Mucosa of stomach (tissue), 1 donor: Measurements from ENCODE around the gene PRICKLE2.

Experiments used
- H3K27me3 ChIP-seq: one replicate; pipeline ENCODE4 v1.7.0; 2013; ENCODE audit warnings: mild to moderate bottlenecking, low read length; ENCODE audit not compliant: control insufficient read depth, insufficient read depth
- H3K36me3 ChIP-seq: one replicate; pipeline ENCODE4 v1.7.0; 2013; ENCODE audit warnings: low read length; ENCODE audit not compliant: control insufficient read depth, insufficient read depth
- H3K4me1 ChIP-seq: one replicate; pipeline ENCODE4 v1.7.0; 2013; ENCODE audit warnings: mild to moderate bottlenecking, low read length; ENCODE audit not compliant: control insufficient read depth, insufficient read depth
- H3K4me3 ChIP-seq: one replicate; pipeline ENCODE4 v1.7.0; 2013; ENCODE audit warnings: low read length
- H3K9ac ChIP-seq: one replicate; pipeline ENCODE4 v1.7.0; 2013; ENCODE audit warnings: mild to moderate bottlenecking, low read length, moderate library complexity
- H3K9me3 ChIP-seq: one replicate; pipeline ENCODE4 v1.7.0; 2013; ENCODE audit warnings: mild to moderate bottlenecking, low read length, moderate library complexity; ENCODE audit not compliant: control insufficient read depth
- donor health status: Pancreatic carcinoma.

Gene PRICKLE2

GRCh38 chr3:64226730-64227129, 1.5 kb upstream of the PRICKLE2 start:
- H3K9ac ChIP-seq, result no peak overlapping the region
- H3K36me3 ChIP-seq, result no peaks in the 10 kb centered on the region
- H3K27me3 ChIP-seq, result no peaks in the 10 kb centered on the region
- no peaks in the 10 kb centered on the region for H3K9me3 ChIP-seq
- H3K4me1 ChIP-seq, result no peaks in the 10 kb centered on the region
- H3K4me3 ChIP-seq, result no peak overlapping the region

- H3K9me3 ChIP-seq, result no peaks in the 10 kb centered on the region
- no peaks in the 10 kb centered on the region for H3K4me1 ChIP-seq
- H3K4me3 ChIP-seq, result no peak overlapping the region
- no peaks in the 10 kb centered on the region for H3K36me3 ChIP-seq
- no peak overlapping the region for H3K9ac ChIP-seq
- H3K27me3 ChIP-seq, result no peaks in the 10 kb centered on the region
Observed at GRCh38 chr3:64225695-64226499, 631 bp upstream of the PRICKLE2 start.

GRCh38 chr3:64223791-64224745, 1.2 kb downstream of the PRICKLE2 start:
- H3K9me3 ChIP-seq, result no peaks in the 10 kb centered on the region
- no peak overlapping the region for H3K9ac ChIP-seq
- H3K4me3 ChIP-seq, result no peak overlapping the region
- H3K27me3 ChIP-seq, result no peaks in the 10 kb centered on the region
- H3K36me3 ChIP-seq, result no peaks in the 10 kb centered on the region
- no peaks in the 10 kb centered on the region for H3K4me1 ChIP-seq

GRCh38 chr3:64222501-64223111, 2.7 kb downstream of the PRICKLE2 start:
- Histone ChIP-seq H3K9me3 (no peaks in the 10 kb centered on the region), H3K4me3 (no peak overlapping the region), H3K27me3 (no peaks in the 10 kb centered on the region), H3K36me3 (no peaks in the 10 kb centered on the region), H3K9ac (no peak overlapping the region), H3K4me1 (no peaks in the 10 kb centered on the region)

GRCh38 chr3:64221571-64222257, 3.6 kb downstream of the PRICKLE2 start:
- Histone ChIP-seq H3K9me3 (no peaks in the 10 kb centered on the region), H3K4me1 (peaks cover under 1% of the 10 kb centered on the region), H3K36me3 (no peaks in the 10 kb centered on the region), H3K4me3 (no peak overlapping the region), H3K27me3 (no peaks in the 10 kb centered on the region), H3K9ac (no peak overlapping the region)

- Histone ChIP-seq H3K4me3 (no peak overlapping the region), H3K27me3 (no peaks in the 10 kb centered on the region), H3K9ac (no peak overlapping the region), H3K4me1 (peaks cover 8% of the 10 kb centered on the region), H3K9me3 (no peaks in the 10 kb centered on the region), H3K36me3 (no peaks in the 10 kb centered on the region)
Observed at GRCh38 chr3:64220161-64220914, 4.9 kb downstream of the PRICKLE2 start.

- H3K27me3 ChIP-seq, result no peaks in the 10 kb centered on the region
- H3K4me1 ChIP-seq, result peaks cover 8% of the 10 kb centered on the region
- H3K4me3 ChIP-seq, result no peak overlapping the region
- H3K9me3 ChIP-seq, result no peaks in the 10 kb centered on the region
- H3K36me3 ChIP-seq, result no peaks in the 10 kb centered on the region
- no peak overlapping the region for H3K9ac ChIP-seq
Observed at GRCh38 chr3:64218746-64219145, 6.5 kb downstream of the PRICKLE2 start.

GRCh38 chr3:64218329-64218728, 6.9 kb downstream of the PRICKLE2 start:
- no peaks in the 10 kb centered on the region for H3K36me3 ChIP-seq
- no peak overlapping the region for H3K4me3 ChIP-seq
- no peaks in the 10 kb centered on the region for H3K9me3 ChIP-seq
- peaks cover 8% of the 10 kb centered on the region for H3K4me1 ChIP-seq
- H3K9ac ChIP-seq, result no peak overlapping the region
- no peaks in the 10 kb centered on the region for H3K27me3 ChIP-seq

GRCh38 chr3:64216274-64217147, 8.8 kb downstream of the PRICKLE2 start:
- H3K4me1 ChIP-seq, result peaks cover 8% of the 10 kb centered on the region
- H3K9me3 ChIP-seq, result no peaks in the 10 kb centered on the region
- no peak overlapping the region for H3K4me3 ChIP-seq
- H3K9ac ChIP-seq, result no peak overlapping the region
- no peaks in the 10 kb centered on the region for H3K27me3 ChIP-seq
- H3K36me3 ChIP-seq, result no peaks in the 10 kb centered on the region

GRCh38 chr3:64215559-64215958, 9.7 kb downstream of the PRICKLE2 start:
- H3K36me3 ChIP-seq, result no peaks in the 10 kb centered on the region
- H3K9me3 ChIP-seq, result no peaks in the 10 kb centered on the region
- H3K4me1 ChIP-seq, result peaks cover 8% of the 10 kb centered on the region
- H3K4me3 ChIP-seq, result no peak overlapping the region
- no peaks in the 10 kb centered on the region for H3K27me3 ChIP-seq
- H3K9ac ChIP-seq, result no peak overlapping the region
